Immature natural killer cell (primary cell): ENCODE measurements around the gene TRAPPC4. TPM values are rescaled to one million over a fixed set of nuclear protein-coding genes. Genes with fewer than 3 reads are reported as not detected.
"Not testable (repeated sequence)": the region's sequence is repeated elsewhere in the genome, so short reads cannot be mapped to it uniquely, and the experiment has no call there.

Experiments
- DNase-seq, 3 donors: peaks; one replicate each; pipeline ENCODE4 v3.0.0; 2022; ENCODE audit warnings: mixed read lengths in 1 of 3
- H3K27ac Mint-ChIP-seq, 6 donors: one replicate each; pipeline ENCODE4 v1.8.0; 2020; ENCODE audit warnings: mixed read lengths in 6 of 6, mild to moderate bottlenecking in 5 of 6, inconsistent platforms in 4 of 6, moderate library complexity in 3 of 6
- H3K27me3 Mint-ChIP-seq, 3 donors: one replicate each; pipeline ENCODE4 v1.8.0; 2020 to 2021; ENCODE audit warnings: low read depth in 3 of 3, mild to moderate bottlenecking in 3 of 3, mixed read lengths in 3 of 3, moderate library complexity in 3 of 3, inconsistent platforms in 1 of 3
- H3K36me3 Mint-ChIP-seq, 3 donors: one replicate each; pipeline ENCODE4 v1.8.0; 2020; ENCODE audit warnings: mixed read lengths in 3 of 3, inconsistent platforms in 2 of 3, mild to moderate bottlenecking in 2 of 3
- H3K4me1 Mint-ChIP-seq, 2 donors: one replicate each; pipeline ENCODE4 v1.8.0; 2020; ENCODE audit warnings: inconsistent platforms in 2 of 2, mild to moderate bottlenecking in 2 of 2, mixed read lengths in 2 of 2, moderate library complexity in 1 of 2
- H3K4me3 Mint-ChIP-seq, 5 donors: one replicate each; pipeline ENCODE4 v1.8.0; 2020; ENCODE audit warnings: mild to moderate bottlenecking in 5 of 5, mixed read lengths in 5 of 5, inconsistent platforms in 3 of 5, moderate library complexity in 3 of 5
- H3K9me3 Mint-ChIP-seq, 6 donors: one replicate each; pipeline ENCODE4 v1.8.0; 2020; ENCODE audit warnings: mild to moderate bottlenecking in 6 of 6, mixed read lengths in 6 of 6, inconsistent platforms in 4 of 6, moderate library complexity in 3 of 6
- polyA plus RNA-seq, 3 donors: library from polyadenylated mRNA; unstranded; fragments of 300-500 nt; fragmentation: Illumina TruSeq; gene quantifications; one replicate each; pipeline ENCODE4 v1.2.3, GENCODE V29; 2021

Gene TRAPPC4
- polyA plus RNA-seq, 3 donors from 2014 or later = 104 to 136 (median 110) TPM

- Mint-ChIP-seq H3K4me3 (peak within 1 kb of the TSS; percentile 91 to 98 (median 96)), H3K36me3 (peaks cover 0 to 14% (median 5%) of the 10 kb centered on the region in 3 donors), H3K27ac (peak within 1 kb of the TSS; percentile 95 to 99 (median 98)), H3K4me1 (peaks cover 37 to 41% of the 10 kb centered on the region in 2 donors), H3K9me3 (no peaks in the 10 kb centered on the region), H3K27me3 (peaks cover 2 to 4% (median 2%) of the 10 kb centered on the region in 3 donors)
- peak; percentile 95 to 96 (median 95) for DNase-seq
Observed at GRCh38 chr11:118997627-118998387, 20.8 kb upstream of the TRAPPC4 start, which contains the start of gene CENATAC. CENATAC (plus strand) TSS chr11:118998138; CDS start chr11:118998198, 60 bp downstream.

GRCh38 chr11:118998388-118998717 is 20.2 kb upstream of the TRAPPC4 start:
- H3K9me3 Mint-ChIP-seq = no peaks in the 10 kb centered on the region
- H3K27me3 Mint-ChIP-seq = peaks cover 2 to 4% (median 2%) of the 10 kb centered on the region in 3 donors
- peaks cover 37 to 41% of the 10 kb centered on the region in 2 donors for H3K4me1 Mint-ChIP-seq
- peak overlapping the region; percentile 91 to 98 (median 96) for H3K4me3 Mint-ChIP-seq
- peak overlapping the region; percentile 95 to 99 (median 98) for H3K27ac Mint-ChIP-seq
- no peak for DNase-seq
- H3K36me3 Mint-ChIP-seq = peaks cover 0 to 17% (median 10%) of the 10 kb centered on the region in 3 donors

GRCh38 chr11:118998822-118999221 is 19.7 kb upstream of the TRAPPC4 start:
- peak overlapping the region; percentile 91 to 98 (median 96) for H3K4me3 Mint-ChIP-seq
- H3K27ac Mint-ChIP-seq = peak overlapping the region; percentile 95 to 99 (median 98)
- H3K9me3 Mint-ChIP-seq = no peaks in the 10 kb centered on the region
- H3K36me3 Mint-ChIP-seq = peaks cover 0 to 18% (median 10%) of the 10 kb centered on the region in 3 donors
- H3K4me1 Mint-ChIP-seq = peaks cover 37 to 41% of the 10 kb centered on the region in 2 donors
- H3K27me3 Mint-ChIP-seq = peaks cover 2 to 4% (median 2%) of the 10 kb centered on the region in 3 donors
- no peak for DNase-seq

- Mint-ChIP-seq H3K9me3 (no peaks in the 10 kb centered on the region), H3K27me3 (peaks cover 2 to 4% (median 2%) of the 10 kb centered on the region in 3 donors), H3K4me1 (peaks cover 34 to 41% of the 10 kb centered on the region in 2 donors), H3K36me3 (peaks cover 0 to 21% (median 10%) of the 10 kb centered on the region in 3 donors), H3K4me3 (peak overlapping the region in 1 of 5 donors; percentile 10), H3K27ac (peak overlapping the region in 1 of 6 donors; percentile 49)
- DNase-seq = no peak
Observed at GRCh38 chr11:119000906-119001305, 17.7 kb upstream of the TRAPPC4 start.

- Mint-ChIP-seq H3K27me3 (no peaks in the 10 kb centered on the region), H3K4me1 (no peaks in the 10 kb centered on the region), H3K4me3 (no peak overlapping the region), H3K9me3 (no peaks in the 10 kb centered on the region), H3K36me3 (peaks cover 17 to 27% (median 22%) of the 10 kb centered on the region in 3 donors), H3K27ac (no peak overlapping the region)
- DNase-seq = no peak
Observed at GRCh38 chr11:119006656-119007055, 11.9 kb upstream of the TRAPPC4 start.

GRCh38 chr11:119011476-119012053 is 7.0 kb upstream of the TRAPPC4 start:
- Mint-ChIP-seq H3K27ac (no peak overlapping the region), H3K36me3 (peaks cover 26 to 54% (median 37%) of the 10 kb centered on the region in 3 donors), H3K4me1 (peaks cover 12 to 14% of the 10 kb centered on the region in 2 donors), H3K27me3 (peaks cover 0 to 3% (median 0%) of the 10 kb centered on the region in 3 donors), H3K9me3 (no peaks in the 10 kb centered on the region), H3K4me3 (no peak overlapping the region)
- DNase-seq = no peak

- Mint-ChIP-seq H3K36me3 (peaks cover 23 to 51% (median 32%) of the 10 kb centered on the region in 3 donors), H3K4me1 (peaks cover 22 to 26% of the 10 kb centered on the region in 2 donors), H3K9me3 (no peaks in the 10 kb centered on the region), H3K27me3 (peaks cover 0 to 3% (median 0%) of the 10 kb centered on the region in 3 donors), H3K4me3 (no peak overlapping the region), H3K27ac (peak overlapping the region in 4 of 6 donors; percentile 1 to 71 (median 56))
- no peak for DNase-seq
Observed at GRCh38 chr11:119012629-119013170, 5.9 kb upstream of the TRAPPC4 start.

GRCh38 chr11:119014209-119014924 is 4.2 kb upstream of the TRAPPC4 start:
- no peak overlapping the region for H3K4me3 Mint-ChIP-seq
- peaks cover 16 to 42% (median 29%) of the 10 kb centered on the region in 3 donors for H3K36me3 Mint-ChIP-seq
- peak overlapping the region in 3 of 6 donors; percentile 3 to 62 (median 59) for H3K27ac Mint-ChIP-seq

GRCh38 chr11:119015054-119015611 is 3.4 kb upstream of the TRAPPC4 start:
- H3K27me3 Mint-ChIP-seq = peaks cover 2 to 11% (median 7%) of the 10 kb centered on the region in 3 donors
- peak overlapping the region; percentile 58 to 99 (median 70) for H3K27ac Mint-ChIP-seq
- H3K9me3 Mint-ChIP-seq = no peaks in the 10 kb centered on the region
- H3K4me3 Mint-ChIP-seq = peak overlapping the region in 1 of 5 donors; percentile 25
- H3K4me1 Mint-ChIP-seq = peaks cover 46 to 49% of the 10 kb centered on the region in 2 donors
- no peak for DNase-seq
- peaks cover 18 to 40% (median 24%) of the 10 kb centered on the region in 3 donors for H3K36me3 Mint-ChIP-seq

More at GRCh38 chr11:119014209-119014924, 4.2 kb upstream of the TRAPPC4 start:
- Mint-ChIP-seq H3K4me1 (peaks cover 39 to 41% of the 10 kb centered on the region in 2 donors), H3K27me3 (peaks cover 2 to 11% (median 7%) of the 10 kb centered on the region in 3 donors), H3K9me3 (no peaks in the 10 kb centered on the region)
- DNase-seq = no peak

GRCh38 chr11:119016216-119017009 is 2.2 kb upstream of the TRAPPC4 start:
- Mint-ChIP-seq H3K27ac (peak overlapping the region; percentile 16 to 99 (median 76)), H3K36me3 (peaks cover 11 to 34% (median 23%) of the 10 kb centered on the region in 3 donors), H3K4me1 (peaks cover 50 to 55% of the 10 kb centered on the region in 2 donors), H3K4me3 (peak overlapping the region in 3 of 5 donors; percentile 13 to 100 (median 99)), H3K27me3 (peaks cover 2 to 11% (median 7%) of the 10 kb centered on the region in 3 donors), H3K9me3 (no peaks in the 10 kb centered on the region)
- DNase-seq = no peak

GRCh38 chr11:119017377-119017776 is 1.2 kb upstream of the TRAPPC4 start:
- H3K27me3 Mint-ChIP-seq = peaks cover 2 to 11% (median 7%) of the 10 kb centered on the region in 3 donors
- H3K9me3 Mint-ChIP-seq = not testable (repeated sequence)
- H3K36me3 Mint-ChIP-seq = peaks cover 11 to 31% (median 24%) of the 10 kb centered on the region in 3 donors
- peak overlapping the region; percentile 93 to 100 (median 98) for H3K4me3 Mint-ChIP-seq
- peak in 1 of 3 donors; percentile 17 for DNase-seq
- H3K27ac Mint-ChIP-seq = peak overlapping the region; percentile 98 to 100 (median 100)
- peaks cover 54 to 60% of the 10 kb centered on the region in 2 donors for H3K4me1 Mint-ChIP-seq

- Mint-ChIP-seq H3K27ac (peak overlapping the region; percentile 98 to 100 (median 100)), H3K27me3 (peaks cover 2 to 8% (median 7%) of the 10 kb centered on the region in 3 donors), H3K9me3 (no peaks in the 10 kb centered on the region), H3K4me1 (peaks cover 61 to 67% of the 10 kb centered on the region in 2 donors), H3K36me3 (peaks cover 15 to 22% (median 17%) of the 10 kb centered on the region in 3 donors), H3K4me3 (peak overlapping the region; percentile 93 to 100 (median 98))
- no peak for DNase-seq
Observed at GRCh38 chr11:119019996-119020395, 1.4 kb downstream of the TRAPPC4 start.
